Body of pancreas (tissue), 4 donors: Measurements from ENCODE around the gene GLIS2.

Experiments
- CTCF ChIP-seq, 7 experiments: fragments of 450-650 bp in 4 of 7; fragments of 200-600 bp in 3 of 7; sonication (generic) in 3 of 7; IDR thresholded peaks; one replicate each; pipeline ENCODE4 v1.5.1; 2016 to 2019; ENCODE audit warnings: antibody characterized with exemption in 7 of 7
- POLR2A ChIP-seq, 3 donors: fragments of 450-650 bp; IDR thresholded peaks; one replicate each; pipeline ENCODE4 v1.6.1; 2016; ENCODE audit warnings: antibody characterized with exemption in 3 of 3, mild to moderate bottlenecking in 2 of 3

- TF ChIP-seq CTCF (IDR thresholded peaks at IDR 0.05) (no peak), POLR2A (IDR thresholded peaks at IDR 0.05) (no peak)
Observed at GRCh38 chr16:4323845-4324488, 8.1 kb downstream of the GLIS2 start.
